HepG2 (cell line): Measurements from ENCODE around the gene S100A13. TPM values are rescaled to one million over a fixed set of nuclear protein-coding genes. Genes with fewer than 3 reads are reported as not detected.

Source experiments
- ATAC-seq: fragments of 200-7000 bp; cut with Tn5 transposase; 3 replicates; pipeline ENCODE4 v1.9.1; 2020; ENCODE audit warnings: mild to moderate bottlenecking, moderate library complexity
- BruUV-seq: library from RNA; stranded (reverse); fragments of 400-500 nt; replicated peaks from 2 replicates; lab custom pipeline; 2021; lab: Mats Ljungman, UMichigan
- CTCF ChIA-PET: fragments of 300-600 bp; formaldehyde crosslinking; extraction: SDS; loops from one replicate; lab custom pipeline; 2021; ENCODE audit warnings: low total read pairs, inconsistent platforms, low intra/inter-chr PET ratio; lab: Yijun Ruan, JAX
- POLR2A ChIA-PET: fragments of 350-600 bp; sonication (Branson Sonifier 250); formaldehyde crosslinking; loops from one replicate; lab custom pipeline; 2020; ENCODE audit warnings: antibody characterized with exemption, inconsistent platforms; lab: Yijun Ruan, JAX
- DNase-seq: peaks from one replicate; pipeline ENCODE4 v3.0.0-alpha.2; 2015; ENCODE audit warnings: low spot score
- FAIRE-seq: peaks from 3 replicates; lab custom pipeline; 2011; peaks lifted over from hg19 to GRCh38; lab: Jason Lieb, UNC
- H2AFZ ChIP-seq: one replicate; pipeline ENCODE4 v1.6.1; 2011; ENCODE audit warnings: low read length, inconsistent platforms
- H3K27ac ChIP-seq: fragments of 300-600 bp; 3 replicates; pipeline ENCODE4 v1.8.0; 2011; ENCODE audit warnings: mixed run types, mild to moderate bottlenecking, mixed read lengths, low read length, inconsistent platforms; ENCODE audit not compliant: insufficient read depth; ENCODE audit errors: extremely low read length
- H3K27me3 ChIP-seq, 2 experiments: fragments of 200-600 bp in 1 of 2; 2 replicates in 1 of 2; 3 replicates in 1 of 2; pipeline versions ENCODE4 v1.6.0 to v1.8.0; 2011; ENCODE audit warnings: low read length in 2 of 2, mild to moderate bottlenecking in 2 of 2, moderate library complexity in 2 of 2, inconsistent platforms in 1 of 2; ENCODE audit not compliant: insufficient read depth in 2 of 2, control insufficient read depth in 1 of 2
- H3K36me3 ChIP-seq, 2 experiments: fragments of 200-600 bp in 1 of 2; replicated peaks in 1 of 2; 2 replicates in 1 of 2; 3 replicates in 1 of 2; pipeline versions ENCODE4 v1.5.1 to v1.8.0; 2011; ENCODE audit warnings: low read length in 2 of 2, inconsistent platforms in 1 of 2; ENCODE audit not compliant: insufficient read depth in 2 of 2, control insufficient read depth in 1 of 2
- H3K4me1 ChIP-seq: 2 replicates; pipeline ENCODE4 v1.5.1; 2012; ENCODE audit warnings: low read length, inconsistent platforms; ENCODE audit not compliant: insufficient read depth
- H3K4me2 ChIP-seq: 2 replicates; pipeline ENCODE4 v1.6.0; 2011; ENCODE audit warnings: low read depth, low read length, inconsistent platforms
- H3K4me3 ChIP-seq, 3 experiments: fragments of 200-600 bp in 1 of 3; sonication (generic), shearing (Covaris generic) in 1 of 3; replicated peaks in 1 of 3; 2 replicates each; pipeline ENCODE4 v1.5.1; 2011 to 2016; ENCODE audit warnings: low read length in 3 of 3, inconsistent platforms in 2 of 3, low read depth in 2 of 3, mild to moderate bottlenecking in 2 of 3, control low read depth in 1 of 3, mixed read lengths in 1 of 3; ENCODE audit not compliant: insufficient read depth in 1 of 3
- H3K79me2 ChIP-seq: one replicate; pipeline ENCODE4 v1.6.1; 2011; ENCODE audit warnings: low read length, inconsistent platforms; ENCODE audit not compliant: insufficient read depth
- H3K9ac ChIP-seq: 2 replicates; pipeline ENCODE4 v1.6.0; 2011; ENCODE audit warnings: mild to moderate bottlenecking, low read depth, low read length, inconsistent platforms; ENCODE audit not compliant: insufficient read depth
- H3K9me3 ChIP-seq: 2 replicates; pipeline ENCODE4 v1.5.1; 2012; ENCODE audit warnings: mild to moderate bottlenecking, low read length
- H4K20me1 ChIP-seq: 2 replicates; pipeline ENCODE4 v1.6.0; 2011; ENCODE audit warnings: inconsistent platforms, mild to moderate bottlenecking, low read length, moderate library complexity; ENCODE audit not compliant: insufficient read depth
- DMAP1 ChIP-seq: IDR thresholded peaks from 2 replicates; pipeline ENCODE4 v1.6.1; 2016
- NRL ChIP-seq: sonication (generic); formaldehyde crosslinking; IDR thresholded peaks from 2 replicates; pipeline ENCODE4 v1.5.0; 2020; ENCODE audit warnings: missing genetic modification reagents, mild to moderate bottlenecking, moderate library complexity, borderline replicate concordance
- SP4 ChIP-seq: sonication (generic); formaldehyde crosslinking; IDR thresholded peaks from 2 replicates; pipeline ENCODE4 v1.8.1; 2023; ENCODE audit warnings: mild to moderate bottlenecking, missing genetic modification reagents
- ZBTB26 ChIP-seq: IDR thresholded peaks from 2 replicates; pipeline ENCODE4 v1.6.1; 2016; ENCODE audit warnings: missing compliant biosample characterization, missing genetic modification reagents, borderline replicate concordance
- ZFY ChIP-seq: sonication (generic); formaldehyde crosslinking; IDR thresholded peaks from 2 replicates; pipeline ENCODE4 v1.4.0; 2020; ENCODE audit warnings: missing genetic modification reagents
- ZNF382 ChIP-seq: sonication (generic); formaldehyde crosslinking; IDR thresholded peaks from 2 replicates; pipeline ENCODE4 v1.5.0; 2020; ENCODE audit warnings: missing genetic modification reagents, mild to moderate bottlenecking, borderline replicate concordance
- ZNF550 ChIP-seq: sonication (generic); formaldehyde crosslinking; IDR thresholded peaks from 2 replicates; pipeline ENCODE4 v1.4.0; 2020; ENCODE audit warnings: mild to moderate bottlenecking, missing genetic modification reagents, borderline replicate concordance
- ZNF597 ChIP-seq: sonication (generic); formaldehyde crosslinking; IDR thresholded peaks from 2 replicates; pipeline ENCODE4 v1.5.0; 2020; ENCODE audit warnings: missing genetic modification reagents
- ZNF687 ChIP-seq: sonication (generic); formaldehyde crosslinking; IDR thresholded peaks from 2 replicates; pipeline ENCODE4 v1.5.1; 2020; ENCODE audit warnings: mild to moderate bottlenecking, missing genetic modification reagents, moderate library complexity
- WGBS: methylation state at CpG from one replicate; pipeline ENCODE4 v1.1.6; 2017; ENCODE audit warnings: low lambda C conversion rate; 5-methylcytosine and 5-hydroxymethylcytosine counted together
- in situ Hi-C: cut with HindIII; loops from 2 replicates; pipeline ENCODE4 v1.10.0; 2017; ENCODE audit warnings: low pct_unique_long_range_greater_than_20kb; ENCODE audit not compliant: extremely low pct_ligation_motif_present
- intact Hi-C: fragments of 100-400 bp; cut with micrococcal nuclease; formaldehyde crosslinking; loops from one replicate; pipeline ENCODE4 v1.10.0; 2022; ENCODE audit not compliant: unreplicated experiment
- polyA plus RNA-seq, 8 experiments: library from polyadenylated mRNA; depleted of rRNA in 3 of 8; stranded (reverse) in 7 of 8; unstranded in 1 of 8; fragments of >200 nt; fragmentation: Illumina TruSeq in 4 of 8; extraction: Trizol in 4 of 8; gene quantifications; 2 replicates each; pipeline versions ENCODE4 v1.2.1 to v1.2.3, GENCODE V29; 2011 to 2016; ENCODE audit warnings: low read depth in 4 of 8, missing spikeins in 1 of 8, mixed read lengths in 1 of 8; ENCODE audit not compliant: insufficient read depth in 1 of 8
- total RNA-seq, 5 experiments: library from RNA; depleted of rRNA; stranded (reverse); fragments of >200 nt; fragmentation: Illumina TruSeq; extraction: Trizol; gene quantifications; 2 replicates each; pipeline ENCODE4 v1.2.3, GENCODE V29; 2016; ENCODE audit warnings: low read depth in 1 of 5

The S100A13 gene
- total and polyA plus RNA-seq, 2 of the 13 experiments (the other 11 are each of a cell fraction or from before 2014, with no cell fraction given): 89.5 to 172 TPM

GRCh38 chr1:153630384-153630783 is 3.1 kb upstream of the S100A13 start:
- no peak overlapping the region for H2AFZ ChIP-seq
- H3K4me2 ChIP-seq: peak overlapping the region; percentile 91
- H3K9me3 ChIP-seq: no peaks in the 10 kb centered on the region
- intact Hi-C loops: loop anchor here (5.0 kb wide), 1 partner anchor 42 kb away; the partner anchor contains the start of gene ILF2
- H3K27ac ChIP-seq: peak overlapping the region; percentile 87
- TF ChIP-seq NRL (peak; percentile 29; the same call in 1 of the 2 replicates), ZNF687 (CRISPR knock-in tag) (peak; percentile 47; the same call in 1 of the 2 replicates), ZNF382 (no peak), ZNF597 (no peak), DMAP1 (CRISPR knock-in tag) (0 out of 2 replicates have a peak, but pooled peaks have one; percentile 15), SP4 (CRISPR knock-in tag) (0 out of 2 replicates have a peak, but pooled peaks have one; percentile 39), ZBTB26 (CRISPR knock-in tag) (0 out of 2 replicates have a peak, but pooled peaks have one; percentile 1), ZNF550 (CRISPR knock-in tag) (no peak), ZFY (CRISPR knock-in tag) (0 out of 2 replicates have a peak, but pooled peaks have one; percentile 17)
- TF ChIP-seq, all 625 proteins: peak for 6
- CTCF ChIA-PET: no interaction called here
- POLR2A ChIA-PET: interaction anchor here (0.9 to 15.2 kb wide), 6 partner anchors 12 to 360 kb away, joined by 3 to 390 read pairs (median 3); partner anchors contain the start of genes RPS27, S100A14 and S100A16
- in situ Hi-C loops: no loop called here
- no peak for ATAC-seq
- H3K9ac ChIP-seq: peak overlapping the region; percentile 78
- no TSS peak for BruUV-seq
- peak overlapping the region; percentile 55 to 84 (median 72); a peak in 5 of 6 replicates for H3K4me3 ChIP-seq
- no peak for FAIRE-seq
- no peaks in the 10 kb centered on the region for H3K27me3 ChIP-seq
- WGBS: 40% methylated on average over 6 of the region's 7 CpGs
- H3K79me2 ChIP-seq: peaks cover 47% of the 10 kb centered on the region
- peaks cover 6% of the 10 kb centered on the region for H4K20me1 ChIP-seq
- DNase-seq: no peak
- no peaks in the 10 kb centered on the region; a peak in 1 of 5 replicates for H3K36me3 ChIP-seq
- H3K4me1 ChIP-seq: peaks cover 72% of the 10 kb centered on the region
